ENCODE results near the gene CREB3L2. TPM values are rescaled to one million over a fixed set of nuclear protein-coding genes. Genes with fewer than 3 reads are reported as not detected.

The CREB3L2 gene
- total and polyA plus RNA-seq, 2 of the 8 experiments (the other 6 are each of a cell fraction or from before 2014, with no cell fraction given): 14.4 to 48.3 TPM

GRCh38 chr7:137836541-137836940 is 165.3 kb downstream of the CREB3L2 start:
- Histone ChIP-seq H3K4me2 (ENCODE audit: insufficient read depth in 1 of 2, low read depth in 2 of 2, low read length in 2 of 2) (no peak overlapping the region), H3K23me2 (ENCODE audit: low read depth, low read length) (no peaks in the 10 kb centered on the region), H2AFZ (ENCODE audit: low read length) (no peak overlapping the region), H3K36me3 (ENCODE audit: control insufficient read depth in 2 of 4, insufficient read depth in 4 of 4, low read length in 3 of 4) (peaks cover 0 to 6% (median 0%) of the 10 kb centered on the region in 4 experiments; a peak in 2 of 8 replicates), H4K20me1 (replicated peaks in 1 of 2; ENCODE audit: control insufficient read depth in 1 of 2, insufficient read depth in 2 of 2, low read length in 2 of 2) (no peaks in the 10 kb centered on the region), H3K79me1 (ENCODE audit: low read depth, low read length) (no peaks in the 10 kb centered on the region), H4K8ac (ENCODE audit: extremely low read depth, insufficient read depth, low read length) (no peak overlapping the region), H3K9ac (replicated peaks in 1 of 4; ENCODE audit: extremely low read depth in 1 of 4, low read depth in 3 of 4, low read length in 3 of 4) (no peak overlapping the region), H3K56ac (replicated peaks; ENCODE audit: insufficient read length, low read depth, low read length) (no peak overlapping the region), H3K18ac (ENCODE audit: extremely low read depth, low read length) (no peak overlapping the region), H3K23ac (ENCODE audit: insufficient read length) (no peak overlapping the region), H3K79me2 (ENCODE audit: control insufficient read depth in 1 of 2, insufficient read depth in 2 of 2, low read length in 2 of 2) (no peaks in the 10 kb centered on the region), H3K9me3 (ENCODE audit: insufficient read depth in 2 of 2, low read depth in 1 of 2, low read length in 1 of 2) (peaks cover 21 to 26% of the 10 kb centered on the region in 2 experiments; a peak in 3 of 4 replicates), H2BK120ac (replicated peaks; ENCODE audit: low read depth, low read length) (no peak overlapping the region), H2BK15ac (ENCODE audit: low read length) (no peak overlapping the region), H2BK5ac (ENCODE audit: low read depth, low read length) (no peak overlapping the region), H2AK5ac (ENCODE audit: low read depth, low read length) (no peak overlapping the region), H4K91ac (replicated peaks; ENCODE audit: insufficient read length, low read length) (no peak overlapping the region), H3K4me3 (ENCODE audit: extremely low read depth in 1 of 4, insufficient read depth in 2 of 4, low read depth in 3 of 4, low read length in 4 of 4) (no peak overlapping the region), H3K4ac (replicated peaks; ENCODE audit: insufficient read length, low read depth, low read length) (no peak overlapping the region), H3K14ac (ENCODE audit: insufficient read length) (no peak overlapping the region), H2BK12ac (ENCODE audit: low read depth, low read length) (no peak overlapping the region), H2BK20ac (ENCODE audit: low read length) (no peak overlapping the region), H3K4me1 (replicated peaks in 1 of 4; ENCODE audit: control insufficient read depth in 3 of 4, insufficient read depth in 4 of 4, low read length in 3 of 4) (peaks cover 4 to 14% (median 10%) of the 10 kb centered on the region in 4 experiments; a peak in 4 of 7 replicates), H3K27ac (ENCODE audit: low read depth, low read length) (no peak overlapping the region), H3K27me3 (replicated peaks in 1 of 4; ENCODE audit: control insufficient read depth in 3 of 4, extremely low read depth in 1 of 4, insufficient read depth in 3 of 4, low read length in 3 of 4) (no peaks in the 10 kb centered on the region), H4K5ac (ENCODE audit: insufficient read length, low read depth, low read length) (no peak overlapping the region)
- CTCF ChIA-PET (ENCODE audit: partially characterized antibody): interaction anchor here (0.9 to 2.0 kb wide), 6 partner anchors 16 to 231 kb away, joined by 3 to 11 read pairs (median 3); no protein-coding TSS in a partner anchor
- DNase-seq (ENCODE audit: low read depth in 1 of 2, low spot score in 2 of 2): no peak
- FAIRE-seq: no peak
- POLR2A ChIA-PET (ENCODE audit: partially characterized antibody): no interaction called here
- 93% methylated on average over 1 of the region's 1 CpG; no CpG with 5 or more reads in 1 of the 2 experiments for WGBS, 2 experiments (ENCODE audit: extremely low coverage in 1 of 2, insufficient coverage in 1 of 2, insufficient read length in 1 of 2, insufficient replicate concordance in 2 of 2, low coverage in 1 of 2, low lambda C conversion rate in 2 of 2, missing lambda C conversion rate in 1 of 2)
- TF ChIP-seq TAF1 (IDR thresholded peaks at IDR 0.05; ENCODE audit: low read depth, low read length): no peak
- TF ChIP-seq RFX5 (IDR thresholded peaks at IDR 0.05; ENCODE audit: borderline replicate concordance, low read depth, low read length): no peak
- no peak for TF ChIP-seq MAFK (IDR thresholded peaks at IDR 0.05; ENCODE audit: low read depth, low read length)
- TF ChIP-seq, protein P1, sequence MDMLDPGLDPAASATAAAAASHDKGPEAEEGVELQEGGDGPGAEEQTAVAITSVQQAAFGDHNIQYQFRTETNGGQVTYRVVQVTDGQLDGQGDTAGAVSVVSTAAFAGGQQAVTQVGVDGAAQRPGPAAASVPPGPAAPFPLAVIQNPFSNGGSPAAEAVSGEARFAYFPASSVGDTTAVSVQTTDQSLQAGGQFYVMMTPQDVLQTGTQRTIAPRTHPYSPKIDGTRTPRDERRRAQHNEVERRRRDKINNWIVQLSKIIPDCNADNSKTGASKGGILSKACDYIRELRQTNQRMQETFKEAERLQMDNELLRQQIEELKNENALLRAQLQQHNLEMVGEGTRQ (IDR thresholded peaks at IDR 0.05; ENCODE audit: low read length): no peak
- no peak for TF ChIP-seq YY1 (IDR thresholded peaks at IDR 0.05; ENCODE audit: low read depth, low read length)
- TF ChIP-seq HDAC6 (IDR thresholded peaks at IDR 0.05; ENCODE audit: low read depth, low read length): no peak
- TF ChIP-seq POLR2A (IDR thresholded peaks at IDR 0.05; ENCODE audit: control extremely low read depth in 1 of 2, low read depth in 2 of 2, low read length in 2 of 2): no peak
- TF ChIP-seq POLR2AphosphoS5 (IDR thresholded peaks at IDR 0.05; ENCODE audit: low read depth, low read length): no peak
- TF ChIP-seq CHD2 (IDR thresholded peaks at IDR 0.05; ENCODE audit: low read length): no peak
- TF ChIP-seq, protein P2, sequence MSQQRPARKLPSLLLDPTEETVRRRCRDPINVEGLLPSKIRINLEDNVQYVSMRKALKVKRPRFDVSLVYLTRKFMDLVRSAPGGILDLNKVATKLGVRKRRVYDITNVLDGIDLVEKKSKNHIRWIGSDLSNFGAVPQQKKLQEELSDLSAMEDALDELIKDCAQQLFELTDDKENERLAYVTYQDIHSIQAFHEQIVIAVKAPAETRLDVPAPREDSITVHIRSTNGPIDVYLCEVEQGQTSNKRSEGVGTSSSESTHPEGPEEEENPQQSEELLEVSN (IDR thresholded peaks at IDR 0.05): no peak
- no peak for TF ChIP-seq TEAD4 (IDR thresholded peaks at IDR 0.05; ENCODE audit: low read depth, low read length)
- no peak for TF ChIP-seq KDM1A (IDR thresholded peaks at IDR 0.05; ENCODE audit: borderline replicate concordance, low read length)
- TF ChIP-seq JUND (IDR thresholded peaks at IDR 0.05; ENCODE audit: low read length): no peak
- TF ChIP-seq CEBPB (IDR thresholded peaks at IDR 0.05; ENCODE audit: low read depth, low read length): no peak
